H9 (cell line): ENCODE data around the gene RORB. TPM values are rescaled to one million over a fixed set of nuclear protein-coding genes. Genes with fewer than 3 reads are reported as not detected.

Experiments used
- DNase-seq: peaks from one replicate; pipeline ENCODE4 v3.0.0-alpha.2; 2017
- H2AFZ ChIP-seq: one replicate; pipeline ENCODE4 v1.6.1; 2013; ENCODE audit warnings: mild to moderate bottlenecking, low read length, control low read depth, moderate library complexity
- H2AK5ac ChIP-seq: 2 replicates; pipeline ENCODE4 v1.6.1; 2013; ENCODE audit warnings: low read length, control low read depth, mixed read lengths; ENCODE audit not compliant: insufficient read length
- H2BK120ac ChIP-seq: one replicate; pipeline ENCODE4 v1.6.1; 2013; ENCODE audit warnings: low read depth, mild to moderate bottlenecking, low read length, control low read depth, inconsistent platforms; ENCODE audit not compliant: poor library complexity, severe bottlenecking
- H2BK12ac ChIP-seq: 2 replicates; pipeline ENCODE4 v1.6.1; 2013; ENCODE audit warnings: low read length, control low read depth, mixed read lengths, low read depth; ENCODE audit not compliant: insufficient read length
- H2BK15ac ChIP-seq: 2 replicates; pipeline ENCODE4 v1.6.1; 2013; ENCODE audit warnings: low read depth, low read length, control low read depth
- H2BK20ac ChIP-seq: one replicate; pipeline ENCODE4 v1.6.1; 2013; ENCODE audit warnings: low read depth, mild to moderate bottlenecking, low read length, control low read depth, inconsistent platforms; ENCODE audit not compliant: poor library complexity, severe bottlenecking
- H2BK5ac ChIP-seq: 2 replicates; pipeline ENCODE4 v1.6.1; 2013; ENCODE audit warnings: low read length, control low read depth, mixed read lengths; ENCODE audit not compliant: insufficient read length
- H3K14ac ChIP-seq: 2 replicates; pipeline ENCODE4 v1.6.1; 2013; ENCODE audit warnings: low read length, control low read depth; ENCODE audit not compliant: insufficient read depth
- H3K18ac ChIP-seq: 2 replicates; pipeline ENCODE4 v1.6.1; 2013; ENCODE audit warnings: low read depth, mild to moderate bottlenecking, mixed read lengths, low read length, control low read depth; ENCODE audit not compliant: insufficient read length
- H3K23ac ChIP-seq: 2 replicates; pipeline ENCODE4 v1.6.1; 2013; ENCODE audit warnings: low read length, control low read depth, mixed read lengths, low read depth; ENCODE audit not compliant: insufficient read length
- H3K23me2 ChIP-seq: 2 replicates; pipeline ENCODE4 v1.6.1; 2013; ENCODE audit warnings: low read depth, mild to moderate bottlenecking, mixed read lengths, low read length, control low read depth; ENCODE audit not compliant: insufficient read length, poor library complexity, severe bottlenecking
- H3K27ac ChIP-seq: 2 replicates; pipeline ENCODE4 v1.5.1; 2013; ENCODE audit warnings: low read length, control low read depth, mixed read lengths, low read depth; ENCODE audit not compliant: insufficient read length
- H3K27me3 ChIP-seq: 2 replicates; pipeline ENCODE4 v1.6.1; 2013; ENCODE audit warnings: low read length, control low read depth, inconsistent platforms; ENCODE audit not compliant: insufficient read depth
- H3K4ac ChIP-seq: 2 replicates; pipeline ENCODE4 v1.6.1; 2013; ENCODE audit warnings: low read depth, mild to moderate bottlenecking, control low read depth, inconsistent platforms, low read length, moderate library complexity
- H3K4me1 ChIP-seq: 2 replicates; pipeline ENCODE4 v1.6.1; 2013; ENCODE audit warnings: low read length, control low read depth, inconsistent platforms; ENCODE audit not compliant: insufficient read depth
- H3K4me2 ChIP-seq: 2 replicates; pipeline ENCODE4 v1.6.1; 2013; ENCODE audit warnings: low read length, control low read depth, mixed read lengths; ENCODE audit not compliant: insufficient read length, insufficient read depth
- H3K56ac ChIP-seq: 2 replicates; pipeline ENCODE4 v1.6.1; 2013; ENCODE audit warnings: low read depth, mild to moderate bottlenecking, mixed read lengths, low read length, control low read depth; ENCODE audit not compliant: insufficient read length
- H3K79me1 ChIP-seq: 2 replicates; pipeline ENCODE4 v1.6.1; 2013; ENCODE audit warnings: low read depth, mild to moderate bottlenecking, moderate library complexity, low read length, control low read depth, inconsistent platforms; ENCODE audit not compliant: insufficient read depth, poor library complexity, severe bottlenecking
- H3K79me2 ChIP-seq: 2 replicates; pipeline ENCODE4 v1.6.1; 2013; ENCODE audit warnings: low read length, control low read depth, inconsistent platforms; ENCODE audit not compliant: insufficient read depth
- H3K9ac ChIP-seq: 2 replicates; pipeline ENCODE4 v1.6.1; 2013; ENCODE audit warnings: low read length, control low read depth, mixed read lengths; ENCODE audit not compliant: insufficient read length; ENCODE audit errors: extremely low read depth
- H3K9me3 ChIP-seq: one replicate; pipeline ENCODE4 v1.6.1; 2013; ENCODE audit warnings: low read depth, low read length, inconsistent platforms; ENCODE audit not compliant: control insufficient read depth
- H3T11ph ChIP-seq: one replicate; pipeline ENCODE4 v1.6.1; 2013; ENCODE audit warnings: mild to moderate bottlenecking, low read length, control low read depth, inconsistent platforms
- H4K20me1 ChIP-seq: one replicate; pipeline ENCODE4 v1.6.1; 2013; ENCODE audit not compliant: control insufficient read depth, insufficient read length, insufficient read depth
- H4K5ac ChIP-seq: 2 replicates; pipeline ENCODE4 v1.6.1; 2013; ENCODE audit warnings: low read depth, mild to moderate bottlenecking, mixed read lengths, low read length, control low read depth; ENCODE audit not compliant: insufficient read length
- H4K8ac ChIP-seq: replicated peaks from 2 replicates; pipeline ENCODE4 v1.6.1; 2013; ENCODE audit warnings: low read length, control low read depth, mixed read lengths, low read depth; ENCODE audit not compliant: insufficient read length
- H4K91ac ChIP-seq: 2 replicates; pipeline ENCODE4 v1.6.1; 2013; ENCODE audit warnings: low read depth, mild to moderate bottlenecking, moderate library complexity, mixed read lengths, low read length, control low read depth; ENCODE audit not compliant: insufficient read length
- H3K27ac Mint-ChIP-seq, 3 experiments: 2 replicates in 2 of 3; 3 replicates in 1 of 3; pipeline ENCODE4 v1.8.0; 2020 to 2021; ENCODE audit warnings: mixed read lengths in 3 of 3, mild to moderate bottlenecking in 1 of 3, moderate library complexity in 1 of 3
- H3K27me3 Mint-ChIP-seq: 2 replicates; pipeline ENCODE4 v1.8.0; 2021; ENCODE audit warnings: low read depth, mild to moderate bottlenecking, moderate library complexity, mixed read lengths
- H3K36me3 Mint-ChIP-seq, 3 experiments: 2 replicates in 2 of 3; 3 replicates in 1 of 3; pipeline ENCODE4 v1.8.0; 2020 to 2021; ENCODE audit warnings: low read depth in 3 of 3, mixed read lengths in 3 of 3; ENCODE audit not compliant: insufficient read depth in 1 of 3
- H3K4me1 Mint-ChIP-seq, 2 experiments: 2 replicates each; pipeline ENCODE4 v1.8.0; 2020; ENCODE audit warnings: mixed read lengths in 2 of 2
- H3K4me3 Mint-ChIP-seq, 2 experiments: 2 replicates in 1 of 2; 3 replicates in 1 of 2; pipeline ENCODE4 v1.8.0; 2020 to 2021; ENCODE audit warnings: mild to moderate bottlenecking in 2 of 2, mixed read lengths in 2 of 2, moderate library complexity in 1 of 2
- H3K9me3 Mint-ChIP-seq, 2 experiments: 2 replicates in 1 of 2; 3 replicates in 1 of 2; pipeline ENCODE4 v1.8.0; 2020; ENCODE audit warnings: mild to moderate bottlenecking in 2 of 2, mixed read lengths in 2 of 2, moderate library complexity in 1 of 2
- CTCF ChIP-seq: fragments of 200-600 bp; sonication (generic); conservative IDR thresholded peaks from 3 replicates; pipeline ENCODE4 v1.8.0; 2021; ENCODE audit warnings: antibody characterized with exemption, mild to moderate bottlenecking
- WGBS: extraction: QIAGEN DNeasy Blood & Tissue Kit; methylation state at CpG from one replicate; pipeline ENCODE4 v1.1.7; 2013; ENCODE audit warnings: missing lambda C conversion rate, low lambda C conversion rate, mixed read lengths; ENCODE audit not compliant: insufficient read length; ENCODE audit errors: extremely low coverage; 5-methylcytosine and 5-hydroxymethylcytosine counted together
- total RNA-seq: library from RNA; stranded (reverse); gene quantifications from 2 replicates; pipeline ENCODE4 v1.2.1, GENCODE V29; 2021

RORB gene
- total RNA-seq, 1 experiment from 2014 or later = 0.31 TPM

DNA sequence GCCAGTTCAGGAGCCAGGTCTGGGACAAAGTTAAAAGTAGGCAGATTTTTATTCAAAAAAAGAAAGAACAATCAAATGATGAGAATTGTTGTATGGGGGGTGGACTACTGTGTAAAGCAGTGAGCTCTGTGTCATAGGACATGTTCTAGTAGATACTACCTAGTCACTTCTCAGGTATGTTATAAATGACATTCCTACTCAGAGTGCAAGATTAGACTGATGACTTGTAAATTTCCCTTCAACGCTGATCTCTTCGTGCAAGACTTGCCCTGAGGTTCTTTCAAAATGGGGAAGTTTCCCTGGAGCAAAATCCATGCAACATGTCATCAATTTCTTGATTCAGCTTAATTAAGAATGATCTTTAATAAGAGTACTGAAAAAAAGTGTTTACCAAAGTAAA, 175.1 kb downstream of the RORB start:
- H4K5ac ChIP-seq = no peak overlapping the region
- H2AK5ac ChIP-seq = no peak overlapping the region
- H3K9me3 ChIP-seq = no peaks in the 10 kb centered on the region
- no peak overlapping the region for H3K9ac ChIP-seq
- Mint-ChIP-seq H3K27ac (no peak overlapping the region), H3K4me3 (no peak overlapping the region), H3K9me3 (no peaks in the 10 kb centered on the region), H3K4me1 (peaks cover 10% of the 10 kb centered on the region in 2 experiments), H3K27me3 (no peaks in the 10 kb centered on the region), H3K36me3 (no peaks in the 10 kb centered on the region; a peak in 1 of 7 replicates)
- H2BK12ac ChIP-seq = no peak overlapping the region
- H2BK120ac ChIP-seq = no peak overlapping the region
- TF ChIP-seq CTCF = no peak
- H3K4me2 ChIP-seq = no peak overlapping the region
- no peaks in the 10 kb centered on the region for H3K27me3 ChIP-seq
- H3K23ac ChIP-seq = no peak overlapping the region
- no peak overlapping the region for H3K56ac ChIP-seq
- H3K27ac ChIP-seq = no peak overlapping the region
- no peaks in the 10 kb centered on the region for H4K20me1 ChIP-seq
- no peak overlapping the region for H3K14ac ChIP-seq
- H4K91ac ChIP-seq = no peak overlapping the region
- H3K4ac ChIP-seq = no peak overlapping the region
- DNase-seq = no peak
- no CpG with 5 or more reads among the region's 2 CpGs for WGBS
- no peak overlapping the region for H3K18ac ChIP-seq
- no peaks in the 10 kb centered on the region for H3K79me1 ChIP-seq
- no peaks in the 10 kb centered on the region for H3K23me2 ChIP-seq
- no peaks in the 10 kb centered on the region for H3K79me2 ChIP-seq
- H3K4me1 ChIP-seq = no peaks in the 10 kb centered on the region; the same call in 1 of the 2 replicates
- no peak overlapping the region for H2BK20ac ChIP-seq
- no peak overlapping the region for H2BK5ac ChIP-seq
- no peak overlapping the region for H2BK15ac ChIP-seq
- H2AFZ ChIP-seq = no peak overlapping the region
- H3T11ph ChIP-seq = no peak overlapping the region
- H4K8ac ChIP-seq = no peak overlapping the region
